Suprapubic skin (tissue), 4 donors: ENCODE results near the gene ATP9B. TPM values are rescaled to one million over a fixed set of nuclear protein-coding genes. Genes with fewer than 3 reads are reported as not detected.

ENCODE experiments used
- DNase-seq, 2 donors: peaks; one replicate each; pipeline ENCODE4 v3.0.0-alpha.2; 2019; ENCODE audit warnings: low spot score in 2 of 2
- H3K27ac ChIP-seq: fragments of 200-600 bp; sonication (generic); one replicate; pipeline ENCODE4 v1.5.1; 2019
- H3K27me3 ChIP-seq: fragments of 200-600 bp; sonication (generic); one replicate; pipeline ENCODE4 v1.5.1; 2019
- H3K36me3 ChIP-seq: fragments of 200-600 bp; sonication (generic); one replicate; pipeline ENCODE4 v1.5.1; 2019
- H3K4me1 ChIP-seq: fragments of 200-600 bp; sonication (generic); one replicate; pipeline ENCODE4 v1.5.1; 2019
- H3K4me3 ChIP-seq: fragments of 200-600 bp; sonication (generic); one replicate; pipeline ENCODE4 v1.5.1; 2019; ENCODE audit warnings: mild to moderate bottlenecking
- H3K9me3 ChIP-seq: fragments of 200-600 bp; sonication (generic); one replicate; pipeline ENCODE4 v1.5.1; 2019
- CTCF ChIP-seq, 2 donors: fragments of 200-600 bp in 1 of 2; fragments of 450-650 bp in 1 of 2; sonication (generic) in 1 of 2; IDR thresholded peaks; one replicate each; pipeline ENCODE4 v1.5.1; 2016 to 2019; ENCODE audit warnings: antibody characterized with exemption in 2 of 2, mild to moderate bottlenecking in 1 of 2, moderate library complexity in 1 of 2
- EP300 ChIP-seq: sonication (generic); formaldehyde crosslinking; IDR thresholded peaks from one replicate; pipeline ENCODE4 v1.6.1; 2017; ENCODE audit warnings: antibody characterized with exemption
- POLR2A ChIP-seq, 2 donors: fragments of 450-650 bp; IDR thresholded peaks; one replicate each; pipeline ENCODE4 v1.6.1; 2017; ENCODE audit warnings: antibody characterized with exemption in 2 of 2, mild to moderate bottlenecking in 2 of 2, moderate library complexity in 2 of 2
- POLR2AphosphoS5 ChIP-seq, 3 donors: sonication (generic); formaldehyde crosslinking; IDR thresholded peaks; one replicate each; pipeline ENCODE4 v1.6.1; 2017; ENCODE audit warnings: antibody characterized with exemption in 3 of 3
- WGBS: methylation state at CpG from one replicate; pipeline ENCODE4 v1.1.5; 2018; 5-methylcytosine and 5-hydroxymethylcytosine counted together
- total RNA-seq, 4 donors: library from RNA; depleted of rRNA; stranded (reverse); fragments of >200 nt; gene quantifications; one replicate each; pipeline ENCODE4 v1.1.0, GENCODE V29; 2016

Gene ATP9B
- total RNA-seq, 4 donors from 2014 or later = 30.2 to 109 (median 37.4) TPM

GRCh38 chr18:79104137-79104536 lies 34.9 kb downstream of the ATP9B start:
- WGBS = 90% methylated on average over 2 of the region's 2 CpGs

GRCh38 chr18:79105455-79105854 lies 36.3 kb downstream of the ATP9B start:
- H3K4me1 ChIP-seq = peaks cover 9% of the 10 kb centered on the region
- 91% methylated on average over 6 of the region's 6 CpGs for WGBS

More at GRCh38 chr18:79104137-79104536, 34.9 kb downstream of the ATP9B start:
- TF ChIP-seq POLR2A (IDR thresholded peaks at IDR 0.05) = no peak
- TF ChIP-seq CTCF (IDR thresholded peaks at IDR 0.05) = no peak
- TF ChIP-seq EP300 = no peak
- TF ChIP-seq POLR2AphosphoS5 (IDR thresholded peaks at IDR 0.05) = no peak
- H3K4me1 ChIP-seq = peaks cover 9% of the 10 kb centered on the region
- no peak overlapping the region for H3K4me3 ChIP-seq
- no peak overlapping the region for H3K27ac ChIP-seq
- DNase-seq = no peak
- no peaks in the 10 kb centered on the region for H3K9me3 ChIP-seq
- H3K36me3 ChIP-seq = peaks cover 9% of the 10 kb centered on the region
- H3K27me3 ChIP-seq = no peaks in the 10 kb centered on the region

GRCh38 chr18:79106084-79106483 lies 36.9 kb downstream of the ATP9B start:
- WGBS = 79% methylated on average over 5 of the region's 5 CpGs
- TF ChIP-seq EP300 = no peak
- TF ChIP-seq CTCF (IDR thresholded peaks at IDR 0.05) = no peak
- TF ChIP-seq POLR2A (IDR thresholded peaks at IDR 0.05) = no peak
- TF ChIP-seq POLR2AphosphoS5 (IDR thresholded peaks at IDR 0.05) = no peak
- Histone ChIP-seq H3K9me3 (no peaks in the 10 kb centered on the region), H3K4me3 (no peak overlapping the region), H3K27me3 (no peaks in the 10 kb centered on the region), H3K27ac (no peak overlapping the region), H3K4me1 (peaks cover 9% of the 10 kb centered on the region), H3K36me3 (no peaks in the 10 kb centered on the region)
- no peak for DNase-seq

More at GRCh38 chr18:79105455-79105854, 36.3 kb downstream of the ATP9B start:
- H3K36me3 ChIP-seq = no peaks in the 10 kb centered on the region
- TF ChIP-seq POLR2AphosphoS5 (IDR thresholded peaks at IDR 0.05) (no peak), EP300 (no peak), POLR2A (IDR thresholded peaks at IDR 0.05) (no peak), CTCF (IDR thresholded peaks at IDR 0.05) (no peak)
- DNase-seq = no peak
- H3K4me3 ChIP-seq = no peak overlapping the region
- no peaks in the 10 kb centered on the region for H3K27me3 ChIP-seq
- H3K9me3 ChIP-seq = no peaks in the 10 kb centered on the region
- no peak overlapping the region for H3K27ac ChIP-seq

- H3K9me3 ChIP-seq = no peaks in the 10 kb centered on the region
- H3K27ac ChIP-seq = no peak overlapping the region
- DNase-seq = no peak
- no peaks in the 10 kb centered on the region for H3K27me3 ChIP-seq
- TF ChIP-seq CTCF (IDR thresholded peaks at IDR 0.05) (no peak), EP300 (no peak), POLR2A (IDR thresholded peaks at IDR 0.05) (no peak), POLR2AphosphoS5 (IDR thresholded peaks at IDR 0.05) (no peak)
- WGBS = 83% methylated on average over 4 of the region's 4 CpGs
- H3K36me3 ChIP-seq = no peaks in the 10 kb centered on the region
- H3K4me1 ChIP-seq = peaks cover 9% of the 10 kb centered on the region
- no peak overlapping the region for H3K4me3 ChIP-seq
Measured at GRCh38 chr18:79107886-79108285, 38.7 kb downstream of the ATP9B start.

GRCh38 chr18:79108549-79109215 lies 39.5 kb downstream of the ATP9B start:
- Histone ChIP-seq H3K27me3 (no peaks in the 10 kb centered on the region), H3K4me3 (no peak overlapping the region), H3K27ac (no peak overlapping the region), H3K4me1 (peaks cover 9% of the 10 kb centered on the region), H3K36me3 (no peaks in the 10 kb centered on the region), H3K9me3 (no peaks in the 10 kb centered on the region)
- DNase-seq = no peak
- TF ChIP-seq POLR2A (IDR thresholded peaks at IDR 0.05) (no peak), CTCF (IDR thresholded peaks at IDR 0.05) (no peak)
- WGBS = 57% methylated on average over 7 of the region's 7 CpGs
